ENCODE data around the gene TCTN1. TPM values are rescaled to one million over a fixed set of nuclear protein-coding genes. Genes with fewer than 3 reads are reported as not detected.
A peak's percentile ranks its signal among the peaks of the same experiment; 100 is the strongest.
"Not testable (repeated sequence)": the region's sequence is repeated elsewhere in the genome, so short reads cannot be mapped to it uniquely, and the experiment has no call there.

The TCTN1 gene
- total RNA-seq, 1 donor from 2014 or later, result 14.1 TPM

DNA sequence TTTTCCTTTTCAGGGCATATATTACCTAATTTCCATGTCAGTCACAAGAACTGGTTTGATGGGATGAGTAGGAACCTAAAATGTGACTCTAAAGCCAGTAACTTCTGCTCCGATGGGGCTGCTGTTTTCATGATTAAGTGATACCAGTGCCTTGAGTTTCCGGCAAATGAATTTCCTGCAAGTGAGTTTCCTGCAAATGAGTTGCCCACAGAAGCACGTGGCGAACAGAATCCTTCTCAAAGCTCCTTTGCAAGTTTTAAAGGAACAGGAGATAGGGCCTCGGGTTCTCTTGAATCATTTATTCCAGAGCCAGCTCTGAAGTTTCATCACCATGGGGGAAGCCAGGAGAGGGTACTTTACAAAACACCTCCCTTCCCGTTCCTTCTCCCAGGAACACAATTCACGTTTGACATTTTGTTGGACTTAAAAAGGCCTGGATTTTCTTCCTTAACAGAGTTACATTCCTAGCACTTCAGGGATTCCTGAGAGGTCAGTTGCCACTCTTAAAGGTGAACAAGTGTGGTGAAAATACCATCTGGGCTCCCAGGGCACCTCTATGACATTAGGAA lies 28.6 kb upstream of the TCTN1 start:
- H3K27ac ChIP-seq (ENCODE audit: low read depth, low read length), result peak overlapping the region; percentile 96

GRCh38 chr12:110587102-110587501 lies 26.8 kb upstream of the TCTN1 start:
- H3K4me1 ChIP-seq (ENCODE audit: control insufficient read depth in 3 of 3, insufficient read depth in 3 of 3, low read length in 3 of 3), result peaks cover 45 to 54% (median 47%) of the 10 kb centered on the region in 3 donors
- H3K27ac ChIP-seq (ENCODE audit: low read depth, low read length); H3K4me3 ChIP-seq (ENCODE audit: low read length in 3 of 3); H3K9me3 ChIP-seq (ENCODE audit: control insufficient read depth in 3 of 3, low read length in 3 of 3); H3K27me3 ChIP-seq (ENCODE audit: control insufficient read depth in 3 of 3, insufficient read depth in 3 of 3, low read length in 3 of 3); H3K36me3 ChIP-seq (ENCODE audit: control insufficient read depth in 3 of 3, insufficient read depth in 3 of 3, low read length in 3 of 3); H3K9ac ChIP-seq (ENCODE audit: low read depth in 1 of 3, low read length in 3 of 3): not testable (repeated sequence)

More for the DNA sequence above, 28.6 kb upstream of the TCTN1 start:
- Histone ChIP-seq H3K4me3 (ENCODE audit: low read length in 3 of 3) (peak overlapping the region; percentile 47 to 91 (median 49)), H3K27me3 (ENCODE audit: control insufficient read depth in 3 of 3, insufficient read depth in 3 of 3, low read length in 3 of 3) (no peaks in the 10 kb centered on the region), H3K4me1 (ENCODE audit: control insufficient read depth in 3 of 3, insufficient read depth in 3 of 3, low read length in 3 of 3) (peaks cover 31 to 47% (median 33%) of the 10 kb centered on the region in 3 donors), H3K36me3 (ENCODE audit: control insufficient read depth in 3 of 3, insufficient read depth in 3 of 3, low read length in 3 of 3) (peaks cover 0 to 3% (median 0%) of the 10 kb centered on the region in 3 donors), H3K9me3 (ENCODE audit: control insufficient read depth in 3 of 3, low read length in 3 of 3) (no peaks in the 10 kb centered on the region), H3K9ac (ENCODE audit: low read depth in 1 of 3, low read length in 3 of 3) (peak overlapping the region; percentile 47 to 66 (median 58))

GRCh38 chr12:110590059-110590458 lies 23.9 kb upstream of the TCTN1 start:
- H3K4me1 ChIP-seq (ENCODE audit: control insufficient read depth in 3 of 3, insufficient read depth in 3 of 3, low read length in 3 of 3), result peaks cover 29 to 38% (median 33%) of the 10 kb centered on the region in 3 donors
- peak overlapping the region; percentile 79 for H3K27ac ChIP-seq (ENCODE audit: low read depth, low read length)
- H3K9me3 ChIP-seq (ENCODE audit: control insufficient read depth in 3 of 3, low read length in 3 of 3), result no peaks in the 10 kb centered on the region
- H3K27me3 ChIP-seq (ENCODE audit: control insufficient read depth in 3 of 3, insufficient read depth in 3 of 3, low read length in 3 of 3), result no peaks in the 10 kb centered on the region
- H3K4me3 ChIP-seq (ENCODE audit: low read length in 3 of 3), result no peak overlapping the region
- no peak overlapping the region for H3K9ac ChIP-seq (ENCODE audit: low read depth in 1 of 3, low read length in 3 of 3)
- no peaks in the 10 kb centered on the region for H3K36me3 ChIP-seq (ENCODE audit: control insufficient read depth in 3 of 3, insufficient read depth in 3 of 3, low read length in 3 of 3)

DNA sequence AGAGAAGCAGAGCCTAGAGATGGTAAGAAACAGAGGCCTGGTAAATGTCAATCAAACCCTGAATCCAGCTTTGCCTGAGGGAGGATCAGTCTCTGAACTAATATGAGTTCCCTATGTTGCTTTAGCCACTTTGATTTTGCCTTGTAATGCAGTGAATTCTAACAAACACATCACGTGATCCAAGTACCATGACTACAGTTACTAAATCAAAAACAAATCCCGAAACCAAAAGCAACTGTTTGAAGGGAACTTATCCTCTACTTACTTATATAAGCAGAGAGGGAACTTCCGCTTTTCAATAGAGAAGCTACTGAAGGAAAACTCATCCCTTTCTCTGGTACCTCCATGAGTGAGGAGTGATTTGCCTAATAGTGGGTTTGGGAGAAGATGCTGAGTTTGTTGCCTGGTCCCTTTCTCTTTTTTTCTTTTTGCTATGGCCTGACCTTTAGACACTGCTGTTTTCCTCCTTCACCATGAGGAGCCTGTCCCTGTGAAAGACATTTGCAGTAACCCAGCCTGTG lies 23.1 kb upstream of the TCTN1 start:
- Histone ChIP-seq H3K9ac (ENCODE audit: low read depth in 1 of 3, low read length in 3 of 3) (peak overlapping the region; percentile 2 to 42 (median 28)), H3K36me3 (ENCODE audit: control insufficient read depth in 3 of 3, insufficient read depth in 3 of 3, low read length in 3 of 3) (no peaks in the 10 kb centered on the region), H3K4me3 (ENCODE audit: low read length in 3 of 3) (no peak overlapping the region), H3K4me1 (ENCODE audit: control insufficient read depth in 3 of 3, insufficient read depth in 3 of 3, low read length in 3 of 3) (peaks cover 26 to 30% (median 27%) of the 10 kb centered on the region in 3 donors), H3K27ac (ENCODE audit: low read depth, low read length) (peak overlapping the region; percentile 79), H3K9me3 (ENCODE audit: control insufficient read depth in 3 of 3, low read length in 3 of 3) (no peaks in the 10 kb centered on the region), H3K27me3 (ENCODE audit: control insufficient read depth in 3 of 3, insufficient read depth in 3 of 3, low read length in 3 of 3) (no peaks in the 10 kb centered on the region)

DNA sequence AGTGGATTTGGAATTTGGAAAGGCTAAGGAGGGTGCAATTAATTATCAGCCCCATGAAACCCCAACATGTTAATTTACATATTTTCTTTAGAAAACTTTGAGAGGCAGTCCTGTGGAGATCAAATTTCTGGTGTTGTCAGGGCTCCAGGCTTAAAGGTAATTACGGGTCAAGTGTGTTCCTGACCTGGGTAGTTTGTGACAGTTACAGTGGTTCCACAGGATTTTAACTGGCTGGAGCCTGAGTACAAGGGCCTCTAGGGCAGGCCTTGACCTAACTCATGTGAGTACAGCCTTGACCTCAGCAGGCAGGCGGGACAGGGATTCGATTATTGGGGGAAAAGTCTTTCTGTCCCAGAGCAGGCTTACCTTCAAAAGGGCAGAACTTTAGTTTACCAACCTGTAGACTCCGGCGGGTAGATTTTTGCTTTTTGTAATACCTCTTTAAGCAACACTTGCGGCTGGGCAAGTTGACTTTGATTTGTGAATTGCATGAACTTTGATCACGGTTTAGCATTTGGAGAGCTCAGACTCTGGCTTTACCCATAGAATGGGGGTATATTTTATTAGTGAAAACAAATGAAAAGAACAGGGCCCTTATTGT lies 22.4 kb upstream of the TCTN1 start:
- Histone ChIP-seq H3K9ac (ENCODE audit: low read depth in 1 of 3, low read length in 3 of 3) (peak overlapping the region; percentile 2 to 71 (median 35)), H3K27ac (ENCODE audit: low read depth, low read length) (peak overlapping the region; percentile 79), H3K36me3 (ENCODE audit: control insufficient read depth in 3 of 3, insufficient read depth in 3 of 3, low read length in 3 of 3) (no peaks in the 10 kb centered on the region), H3K4me1 (ENCODE audit: control insufficient read depth in 3 of 3, insufficient read depth in 3 of 3, low read length in 3 of 3) (peaks cover 21 to 23% (median 23%) of the 10 kb centered on the region in 3 donors), H3K9me3 (ENCODE audit: control insufficient read depth in 3 of 3, low read length in 3 of 3) (no peaks in the 10 kb centered on the region), H3K4me3 (ENCODE audit: low read length in 3 of 3) (no peak overlapping the region), H3K27me3 (ENCODE audit: control insufficient read depth in 3 of 3, insufficient read depth in 3 of 3, low read length in 3 of 3) (no peaks in the 10 kb centered on the region)

DNA sequence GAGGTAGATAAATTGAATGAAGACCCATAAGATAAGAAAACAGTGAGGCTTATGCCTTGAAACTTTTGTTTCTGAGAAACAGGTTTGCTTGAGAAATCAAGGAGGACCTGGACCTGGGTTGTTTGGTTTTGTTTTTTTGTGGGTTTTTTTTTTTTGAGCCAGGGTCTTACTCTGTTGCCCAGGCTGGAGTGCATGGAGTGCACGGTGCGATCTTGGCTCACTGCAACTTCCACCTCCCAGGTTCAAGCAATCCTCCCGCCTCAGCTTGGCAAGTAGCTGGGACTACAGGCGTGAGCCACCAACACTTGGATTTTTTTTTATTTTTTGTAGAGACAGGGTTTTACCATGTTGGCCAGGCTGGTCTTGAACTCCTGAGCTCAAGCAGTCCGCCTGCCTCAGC lies 21.9 kb upstream of the TCTN1 start:
- Histone ChIP-seq H3K36me3 (ENCODE audit: control insufficient read depth in 3 of 3, insufficient read depth in 3 of 3, low read length in 3 of 3) (no peaks in the 10 kb centered on the region), H3K4me1 (ENCODE audit: control insufficient read depth in 3 of 3, insufficient read depth in 3 of 3, low read length in 3 of 3) (peaks cover 20 to 21% (median 20%) of the 10 kb centered on the region in 3 donors), H3K9ac (ENCODE audit: low read depth in 1 of 3, low read length in 3 of 3) (peak overlapping the region in 2 of 3 donors; percentile 35 to 71), H3K9me3 (ENCODE audit: control insufficient read depth in 3 of 3, low read length in 3 of 3) (no peaks in the 10 kb centered on the region), H3K4me3 (ENCODE audit: low read length in 3 of 3) (no peak overlapping the region), H3K27ac (ENCODE audit: low read depth, low read length) (peak overlapping the region; percentile 79), H3K27me3 (ENCODE audit: control insufficient read depth in 3 of 3, insufficient read depth in 3 of 3, low read length in 3 of 3) (no peaks in the 10 kb centered on the region)

DNA sequence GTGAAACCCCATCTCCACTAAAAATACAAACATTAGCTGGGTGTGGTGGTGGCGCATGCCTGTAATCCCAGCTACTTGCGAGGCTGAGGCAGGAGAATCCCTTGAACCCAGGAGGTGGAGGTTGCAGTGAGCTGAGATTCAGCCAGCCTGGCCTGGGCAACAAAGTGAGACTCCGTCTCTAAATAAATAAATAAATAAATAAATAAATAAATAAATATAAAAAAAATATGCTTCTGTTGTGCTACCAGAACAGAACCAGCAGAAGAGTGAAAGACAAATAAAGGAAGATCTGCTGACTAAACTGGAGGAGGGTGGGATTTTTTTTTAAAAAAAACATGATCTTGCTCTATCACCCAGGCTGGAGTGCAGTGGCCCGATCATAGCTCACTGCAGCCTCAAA lies 21.0 kb upstream of the TCTN1 start:
- H3K36me3 ChIP-seq (ENCODE audit: control insufficient read depth in 3 of 3, insufficient read depth in 3 of 3, low read length in 3 of 3); H3K4me3 ChIP-seq (ENCODE audit: low read length in 3 of 3); H3K27me3 ChIP-seq (ENCODE audit: control insufficient read depth in 3 of 3, insufficient read depth in 3 of 3, low read length in 3 of 3); H3K9ac ChIP-seq (ENCODE audit: low read depth in 1 of 3, low read length in 3 of 3); H3K9me3 ChIP-seq (ENCODE audit: control insufficient read depth in 3 of 3, low read length in 3 of 3): not testable (repeated sequence)
- Histone ChIP-seq H3K4me1 (ENCODE audit: control insufficient read depth in 3 of 3, insufficient read depth in 3 of 3, low read length in 3 of 3) (peaks cover 20 to 21% (median 20%) of the 10 kb centered on the region in 3 donors), H3K27ac (ENCODE audit: low read depth, low read length) (peak overlapping the region; percentile 79)

DNA sequence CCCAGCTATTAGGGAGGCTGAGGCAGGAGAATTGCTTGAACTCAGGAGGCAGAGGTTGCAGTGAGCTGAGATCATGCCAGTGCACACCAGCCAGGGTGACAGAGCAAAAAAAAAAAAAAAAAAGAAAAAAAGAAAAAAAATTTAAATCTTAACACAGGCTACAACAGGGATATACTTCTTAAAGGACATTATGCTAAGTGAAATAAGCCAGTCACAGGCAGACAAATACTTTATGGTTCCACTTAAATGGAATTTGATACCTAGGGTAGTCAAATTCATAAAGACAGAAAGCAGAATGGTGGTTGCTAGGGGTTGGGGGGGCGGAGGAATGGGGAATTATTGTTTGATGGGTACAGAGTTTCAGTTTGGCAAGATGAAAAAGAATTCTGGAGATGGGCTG lies 16.0 kb upstream of the TCTN1 start:
- no peaks in the 10 kb centered on the region for H3K27me3 ChIP-seq (ENCODE audit: control insufficient read depth in 3 of 3, insufficient read depth in 3 of 3, low read length in 3 of 3)
- H3K4me3 ChIP-seq (ENCODE audit: low read length in 3 of 3), result no peak overlapping the region
- no peak overlapping the region for H3K9ac ChIP-seq (ENCODE audit: low read depth in 1 of 3, low read length in 3 of 3)
- no peaks in the 10 kb centered on the region for H3K36me3 ChIP-seq (ENCODE audit: control insufficient read depth in 3 of 3, insufficient read depth in 3 of 3, low read length in 3 of 3)
- peaks cover 0 to 6% (median 3%) of the 10 kb centered on the region in 3 donors for H3K4me1 ChIP-seq (ENCODE audit: control insufficient read depth in 3 of 3, insufficient read depth in 3 of 3, low read length in 3 of 3)
- no peaks in the 10 kb centered on the region for H3K9me3 ChIP-seq (ENCODE audit: control insufficient read depth in 3 of 3, low read length in 3 of 3)
- H3K27ac ChIP-seq (ENCODE audit: low read depth, low read length), result no peak overlapping the region

DNA sequence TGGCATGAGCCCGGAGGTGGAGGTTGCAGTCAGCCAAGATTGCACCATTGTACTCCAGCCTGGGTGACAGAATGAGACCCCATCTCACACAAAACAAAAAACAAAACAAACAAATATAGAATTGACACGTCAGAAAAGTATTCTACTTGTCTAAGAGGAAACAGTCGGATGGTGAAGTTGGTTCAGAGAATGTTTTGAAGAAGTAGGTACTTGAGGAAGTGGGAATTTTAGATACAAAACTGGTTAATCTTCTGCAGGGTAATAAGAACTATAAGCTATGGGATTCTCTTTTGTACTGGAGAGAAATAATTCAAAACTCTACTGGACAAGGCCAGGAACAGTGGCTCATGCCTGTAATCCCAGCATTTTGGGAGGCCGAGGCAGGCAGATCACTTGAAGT lies 14.6 kb upstream of the TCTN1 start:
- Histone ChIP-seq H3K27ac (ENCODE audit: low read depth, low read length) (no peak overlapping the region), H3K9ac (ENCODE audit: low read depth in 1 of 3, low read length in 3 of 3) (no peak overlapping the region), H3K4me3 (ENCODE audit: low read length in 3 of 3) (no peak overlapping the region), H3K4me1 (ENCODE audit: control insufficient read depth in 3 of 3, insufficient read depth in 3 of 3, low read length in 3 of 3) (peaks cover 0 to 6% (median 3%) of the 10 kb centered on the region in 3 donors), H3K27me3 (ENCODE audit: control insufficient read depth in 3 of 3, insufficient read depth in 3 of 3, low read length in 3 of 3) (no peaks in the 10 kb centered on the region), H3K9me3 (ENCODE audit: control insufficient read depth in 3 of 3, low read length in 3 of 3) (no peaks in the 10 kb centered on the region), H3K36me3 (ENCODE audit: control insufficient read depth in 3 of 3, insufficient read depth in 3 of 3, low read length in 3 of 3) (no peaks in the 10 kb centered on the region)

GRCh38 chr12:110600254-110600653 lies 13.7 kb upstream of the TCTN1 start:
- no peaks in the 10 kb centered on the region for H3K27me3 ChIP-seq (ENCODE audit: control insufficient read depth in 3 of 3, insufficient read depth in 3 of 3, low read length in 3 of 3)
- no peak overlapping the region for H3K27ac ChIP-seq (ENCODE audit: low read depth, low read length)
- H3K4me1 ChIP-seq (ENCODE audit: control insufficient read depth in 3 of 3, insufficient read depth in 3 of 3, low read length in 3 of 3), result peaks cover 0 to 6% (median 3%) of the 10 kb centered on the region in 3 donors
- H3K9ac ChIP-seq (ENCODE audit: low read depth in 1 of 3, low read length in 3 of 3), result no peak overlapping the region
- no peak overlapping the region for H3K4me3 ChIP-seq (ENCODE audit: low read length in 3 of 3)
- no peaks in the 10 kb centered on the region for H3K36me3 ChIP-seq (ENCODE audit: control insufficient read depth in 3 of 3, insufficient read depth in 3 of 3, low read length in 3 of 3)
- no peaks in the 10 kb centered on the region for H3K9me3 ChIP-seq (ENCODE audit: control insufficient read depth in 3 of 3, low read length in 3 of 3)
